Prostate gland (tissue), 2 donors: ENCODE measurements around the gene SETD6. TPM values are rescaled to one million over a fixed set of nuclear protein-coding genes. Genes with fewer than 3 reads are reported as not detected.

Experiments
- DNase-seq: peaks from one replicate; pipeline ENCODE4 v3.0.0-alpha.2; 2019; ENCODE audit warnings: low spot score
- H3K27ac ChIP-seq, 2 donors: fragments of 200-600 bp; sonication (generic); 2 replicates each; pipeline ENCODE4 v1.5.1; 2017 to 2019
- H3K27me3 ChIP-seq: fragments of 200-600 bp; sonication (generic); replicated peaks from 2 replicates; pipeline ENCODE4 v1.5.1; 2019; ENCODE audit not compliant: insufficient read depth
- H3K36me3 ChIP-seq, 2 donors: fragments of 200-600 bp; sonication (generic); 1 replicate in 1 of 2; 2 replicates in 1 of 2; pipeline versions ENCODE4 v1.5.1 to v1.8.1; 2017 to 2019
- H3K4me1 ChIP-seq: fragments of 200-600 bp; sonication (generic); replicated peaks from 2 replicates; pipeline ENCODE4 v1.5.1; 2019
- H3K4me3 ChIP-seq, 2 donors: fragments of 200-600 bp; sonication (generic); 2 replicates each; pipeline ENCODE4 v1.5.1; 2017 to 2019
- H3K9me3 ChIP-seq: fragments of 200-600 bp; sonication (generic); 2 replicates; pipeline ENCODE4 v1.5.1; 2017
- CTCF ChIP-seq, 4 experiments: fragments of 200-600 bp in 2 of 4; fragments of 450-650 bp in 2 of 4; sonication (generic) in 2 of 4; IDR thresholded peaks; 1 replicate in 3 of 4; 2 replicates in 1 of 4; pipeline ENCODE4 v1.5.1; 2016 to 2019; ENCODE audit warnings: antibody characterized with exemption in 4 of 4, mild to moderate bottlenecking in 2 of 4, moderate library complexity in 2 of 4
- POLR2A ChIP-seq: fragments of 450-650 bp; IDR thresholded peaks from one replicate; pipeline ENCODE4 v1.6.1; 2016; ENCODE audit warnings: antibody characterized with exemption, mild to moderate bottlenecking
- POLR2AphosphoS5 ChIP-seq: sonication (generic); formaldehyde crosslinking; IDR thresholded peaks from one replicate; pipeline ENCODE4 v1.6.1; 2017; ENCODE audit warnings: antibody characterized with exemption
- WGBS: methylation state at CpG from one replicate; pipeline ENCODE4 v1.1.5; 2018; 5-methylcytosine and 5-hydroxymethylcytosine counted together
- intact Hi-C: fragments of 100-400 bp; cut with DNase I; formaldehyde crosslinking; loops from one replicate; pipeline ENCODE4 v1.14.2; 2022
- total RNA-seq, 2 donors: library from RNA; depleted of rRNA; stranded (reverse); fragments of >200 nt; gene quantifications; one replicate each; pipeline ENCODE4 v1.1.0, GENCODE V29; 2016

The SETD6 gene
- total RNA-seq, 2 donors from 2014 or later: 45.4 to 55.8 TPM

- intact Hi-C loops: loop anchor here (5.0 to 10.0 kb wide), 2 partner anchors 114 to 236 kb away; no protein-coding TSS in a partner anchor
- Histone ChIP-seq H3K4me1 (peaks cover 6% of the 10 kb centered on the region), H3K36me3 (peaks cover 3 to 19% of the 10 kb centered on the region in 2 donors), H3K27me3 (no peaks in the 10 kb centered on the region), H3K9me3 (no peaks in the 10 kb centered on the region), H3K4me3 (no peak overlapping the region), H3K27ac (no peak overlapping the region)
- 76% methylated on average over 8 of the region's 8 CpGs for WGBS
- DNase-seq: no peak
- TF ChIP-seq POLR2A: no peak
- TF ChIP-seq CTCF (IDR thresholded peaks at IDR 0.05): no peak
- TF ChIP-seq POLR2AphosphoS5: no peak
Observed at GRCh38 chr16:58518083-58518979, 3.0 kb downstream of the SETD6 start.

- 88% methylated on average over 1 of the region's 1 CpG for WGBS
- H3K36me3 ChIP-seq: peaks cover 5 to 19% of the 10 kb centered on the region in 2 donors
- H3K27me3 ChIP-seq: no peaks in the 10 kb centered on the region
- DNase-seq: no peak
- H3K4me3 ChIP-seq: no peak overlapping the region
- no peaks in the 10 kb centered on the region for H3K9me3 ChIP-seq
- intact Hi-C loops: loop anchor here (5.0 to 10.0 kb wide), 2 partner anchors 113 to 236 kb away; no protein-coding TSS in a partner anchor
- peaks cover 6% of the 10 kb centered on the region for H3K4me1 ChIP-seq
- TF ChIP-seq CTCF (IDR thresholded peaks at IDR 0.05): no peak
- TF ChIP-seq POLR2AphosphoS5: no peak
- TF ChIP-seq POLR2A: no peak
- no peak overlapping the region for H3K27ac ChIP-seq
Observed at GRCh38 chr16:58518980-58519368, 3.7 kb downstream of the SETD6 start.

DNA sequence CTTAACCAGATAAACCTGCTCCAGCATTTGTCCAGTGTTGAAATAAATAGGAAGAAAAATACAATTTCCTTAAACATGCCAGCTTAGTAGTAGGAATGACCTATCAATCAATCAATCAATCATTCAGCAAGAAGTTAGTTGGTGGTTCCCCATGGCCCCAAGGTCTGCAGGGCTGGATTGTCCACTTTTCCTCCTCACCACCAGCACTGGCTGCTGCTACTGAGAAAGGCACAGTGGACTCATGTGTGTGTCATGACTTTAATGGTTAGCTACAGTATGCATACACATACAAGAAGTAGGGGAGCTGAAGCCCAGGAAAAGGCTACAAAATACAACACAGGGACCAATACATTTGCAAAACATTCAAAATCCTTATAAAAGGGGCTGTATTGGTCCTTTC is 4.4 kb downstream of the SETD6 start:
- intact Hi-C loops: loop anchor here (5.0 to 10.0 kb wide), 2 partner anchors 113 to 235 kb away; no protein-coding TSS in a partner anchor
- no peaks in the 10 kb centered on the region for H3K9me3 ChIP-seq
- H3K27me3 ChIP-seq: no peaks in the 10 kb centered on the region
- peaks cover 6% of the 10 kb centered on the region for H3K4me1 ChIP-seq
- no peak overlapping the region for H3K27ac ChIP-seq
- DNase-seq: no peak
- no peak overlapping the region for H3K4me3 ChIP-seq
- TF ChIP-seq CTCF (IDR thresholded peaks at IDR 0.05) (no peak), POLR2A (no peak), POLR2AphosphoS5 (no peak)
- peaks cover 5 to 19% of the 10 kb centered on the region in 2 donors for H3K36me3 ChIP-seq

DNA sequence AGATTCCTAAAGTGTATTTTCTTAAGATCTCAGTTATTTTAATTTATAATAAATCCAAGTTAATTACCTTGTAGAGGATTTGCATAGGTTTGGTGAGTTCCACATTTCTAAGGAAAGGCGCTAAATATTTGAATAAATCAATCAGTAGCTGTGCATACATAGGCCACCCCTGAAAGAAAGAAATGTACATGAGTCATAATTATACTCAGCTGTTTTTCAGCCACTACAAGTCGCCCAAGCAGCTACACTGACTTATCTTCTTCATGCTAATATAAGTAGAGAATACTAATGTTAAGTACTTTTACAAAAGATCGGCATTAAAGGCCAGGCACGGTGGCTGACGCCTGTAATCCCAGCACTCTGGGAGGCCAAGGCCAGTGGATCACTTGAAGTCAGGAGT is 14.9 kb downstream of the SETD6 start:
- Histone ChIP-seq H3K9me3 (no peaks in the 10 kb centered on the region), H3K4me1 (no peaks in the 10 kb centered on the region), H3K27ac (no peak overlapping the region), H3K4me3 (no peak overlapping the region), H3K27me3 (no peaks in the 10 kb centered on the region), H3K36me3 (peaks cover 7 to 8% of the 10 kb centered on the region in 2 donors)
- WGBS: 92% methylated on average over 5 of the region's 5 CpGs
- no peak for DNase-seq
- intact Hi-C loops: no loop called here
- TF ChIP-seq CTCF (IDR thresholded peaks at IDR 0.05) (no peak), POLR2A (no peak), POLR2AphosphoS5 (no peak)
